Embryonic facial prominence (tissue), 1 donor: ENCODE measurements around the gene SDSL.

ENCODE experiments used
- DNase-seq: peaks from one replicate; pipeline ENCODE4 v3.0.0-alpha.2; 2016; ENCODE audit errors: extremely low spot score

SDSL gene

GRCh38 chr12:113480336-113480971, 58.3 kb downstream of the SDSL start:
- DNase-seq = no peak

DNA sequence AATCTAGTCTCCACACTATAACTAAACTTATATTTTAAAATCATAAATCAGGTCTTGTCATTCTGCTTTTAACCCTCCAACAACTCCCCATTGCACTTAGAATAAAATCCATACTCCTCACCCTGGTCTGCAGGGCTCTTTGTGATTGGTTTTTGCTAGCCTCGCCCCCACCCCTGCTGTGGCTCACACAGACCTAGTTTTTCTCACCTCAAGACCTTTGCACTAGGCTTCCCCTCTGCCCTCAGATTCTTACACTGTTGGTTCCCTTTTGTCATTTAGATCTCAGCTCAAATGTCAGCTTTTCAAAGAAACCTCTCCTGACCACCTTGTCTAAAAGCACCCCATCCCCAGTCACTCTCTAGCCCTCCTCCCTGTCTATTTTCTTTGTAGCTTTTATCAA, 60.2 kb downstream of the SDSL start:
- no peak for DNase-seq

GRCh38 chr12:113485330-113485729, 63.1 kb downstream of the SDSL start:
- no peak for DNase-seq

- DNase-seq = no peak
These were observed 64.5 kb downstream of the SDSL start for GRCh38 chr12:113486722-113487121.
